IPS DF 4.7 (cell line): ENCODE results near the gene CAPZB.

Experiments
- DNase-seq: peaks from one replicate; pipeline ENCODE4 v3.0.0-alpha.2; 2013; ENCODE audit warnings: low spot score; ENCODE audit errors: extremely low read depth

CAPZB gene

GRCh38 chr1:19468397-19468956 is 16.9 kb downstream of the CAPZB start:
- no peak for DNase-seq

- no peak for DNase-seq
Measured at GRCh38 chr1:19467199-19468187, 17.8 kb downstream of the CAPZB start.

GRCh38 chr1:19466112-19466561 is 19.2 kb downstream of the CAPZB start:
- DNase-seq: no peak

GRCh38 chr1:19465650-19466049 is 19.7 kb downstream of the CAPZB start:
- no peak for DNase-seq

- no peak for DNase-seq
Measured at GRCh38 chr1:19465123-19465522, 20.2 kb downstream of the CAPZB start.

- DNase-seq: no peak
Measured at GRCh38 chr1:19464696-19465095, 20.6 kb downstream of the CAPZB start.

- no peak for DNase-seq
Measured at GRCh38 chr1:19463504-19463803, 21.9 kb downstream of the CAPZB start.

GRCh38 chr1:19462781-19463503 is 22.4 kb downstream of the CAPZB start:
- DNase-seq: no peak

- DNase-seq: no peak
Measured at GRCh38 chr1:19461220-19461554, 24.2 kb downstream of the CAPZB start.

- DNase-seq: no peak
Measured at GRCh38 chr1:19460535-19461219, 24.7 kb downstream of the CAPZB start.

- no peak for DNase-seq
Measured at GRCh38 chr1:19458815-19459417, 26.4 kb downstream of the CAPZB start.

- DNase-seq: no peak
Measured at GRCh38 chr1:19457607-19458006, 27.7 kb downstream of the CAPZB start.

- DNase-seq: no peak
Measured at GRCh38 chr1:19456968-19457441, 28.3 kb downstream of the CAPZB start.

GRCh38 chr1:19455353-19455752 is 30.0 kb downstream of the CAPZB start:
- no peak for DNase-seq

- no peak for DNase-seq
Measured at GRCh38 chr1:19454265-19455146, 30.8 kb downstream of the CAPZB start.

GRCh38 chr1:19453741-19454201 is 31.6 kb downstream of the CAPZB start:
- no peak for DNase-seq

GRCh38 chr1:19452221-19452663 is 33.1 kb downstream of the CAPZB start:
- no peak for DNase-seq

GRCh38 chr1:19450811-19451515 is 34.4 kb downstream of the CAPZB start:
- DNase-seq: no peak

GRCh38 chr1:19449454-19450228 is 35.7 kb downstream of the CAPZB start:
- no peak for DNase-seq
